ENCODE measurements around the gene TMEM141. TPM values are rescaled to one million over a fixed set of nuclear protein-coding genes. Genes with fewer than 3 reads are reported as not detected.

Gene TMEM141
- total and polyA plus RNA-seq, 5 donors from 2014 or later, result 20.7 to 39.3 (median 32.9) TPM

DNA sequence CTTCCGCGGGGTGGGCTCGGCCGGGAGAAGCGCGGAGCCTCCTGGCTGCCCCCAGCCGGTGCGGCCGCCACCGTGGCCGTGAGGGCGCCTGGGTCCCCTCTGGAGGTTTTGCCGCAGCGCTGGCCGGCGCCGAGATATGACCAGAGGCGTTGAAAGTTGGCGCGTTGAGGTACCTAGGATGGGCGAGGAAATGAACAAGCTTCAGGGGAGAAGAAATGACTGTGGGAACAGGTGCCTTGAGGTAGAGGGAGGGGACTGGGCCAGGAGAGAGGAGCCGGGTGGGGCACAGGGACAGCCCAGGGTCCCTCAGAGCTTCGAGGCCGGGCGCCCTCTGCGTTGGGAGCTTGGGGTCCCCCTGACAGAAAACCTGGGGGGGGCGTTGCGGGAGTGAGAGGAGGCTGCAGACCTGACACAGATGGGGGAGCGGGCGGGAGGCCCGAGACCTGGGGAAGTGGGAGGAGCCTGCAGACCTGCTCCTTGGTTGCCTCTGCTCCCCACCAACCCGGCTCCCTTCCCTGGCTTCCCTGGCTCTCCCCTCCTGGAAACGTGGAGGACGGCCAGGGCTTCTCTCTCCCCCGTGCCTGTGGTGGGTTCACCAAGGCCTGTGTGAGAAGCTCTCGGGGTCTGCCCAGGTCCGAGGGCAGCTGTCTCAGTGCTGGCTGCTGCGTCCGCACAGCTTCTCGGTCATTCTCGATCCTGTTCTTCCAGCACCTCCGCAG, 30.8 kb downstream of the TMEM141 start:
- DNase-seq, result no peak
- Mint-ChIP-seq H3K36me3 (peaks cover 2% of the 10 kb centered on the region), H3K27ac (no peak overlapping the region), H3K4me3 (no peak overlapping the region), H3K9me3 (no peaks in the 10 kb centered on the region), H3K27me3 (no peaks in the 10 kb centered on the region), H3K4me1 (peaks cover 0 to 11% (median 4%) of the 10 kb centered on the region in 4 donors)
- H3K4me1 ChIP-seq (ENCODE audit: control insufficient read depth, insufficient read depth, low read length, poor library complexity, severe bottlenecking), result no peaks in the 10 kb centered on the region
- H3K9me3 ChIP-seq (ENCODE audit: control insufficient read depth in 2 of 2, low read length in 2 of 2), result no peaks in the 10 kb centered on the region
- H3K27me3 ChIP-seq (ENCODE audit: control insufficient read depth, insufficient read depth, low read length), result no peaks in the 10 kb centered on the region
- peaks cover 9% of the 10 kb centered on the region for H3K36me3 ChIP-seq (ENCODE audit: control insufficient read depth, insufficient read depth, low read length)
- ATAC-seq (ENCODE audit: low read depth in 2 of 2), result no peak
- no peak overlapping the region for H3K4me3 ChIP-seq (ENCODE audit: low read depth, low read length)
- no peak overlapping the region for H3K27ac ChIP-seq (ENCODE audit: insufficient read depth, low read length, poor library complexity, severe bottlenecking)

DNA sequence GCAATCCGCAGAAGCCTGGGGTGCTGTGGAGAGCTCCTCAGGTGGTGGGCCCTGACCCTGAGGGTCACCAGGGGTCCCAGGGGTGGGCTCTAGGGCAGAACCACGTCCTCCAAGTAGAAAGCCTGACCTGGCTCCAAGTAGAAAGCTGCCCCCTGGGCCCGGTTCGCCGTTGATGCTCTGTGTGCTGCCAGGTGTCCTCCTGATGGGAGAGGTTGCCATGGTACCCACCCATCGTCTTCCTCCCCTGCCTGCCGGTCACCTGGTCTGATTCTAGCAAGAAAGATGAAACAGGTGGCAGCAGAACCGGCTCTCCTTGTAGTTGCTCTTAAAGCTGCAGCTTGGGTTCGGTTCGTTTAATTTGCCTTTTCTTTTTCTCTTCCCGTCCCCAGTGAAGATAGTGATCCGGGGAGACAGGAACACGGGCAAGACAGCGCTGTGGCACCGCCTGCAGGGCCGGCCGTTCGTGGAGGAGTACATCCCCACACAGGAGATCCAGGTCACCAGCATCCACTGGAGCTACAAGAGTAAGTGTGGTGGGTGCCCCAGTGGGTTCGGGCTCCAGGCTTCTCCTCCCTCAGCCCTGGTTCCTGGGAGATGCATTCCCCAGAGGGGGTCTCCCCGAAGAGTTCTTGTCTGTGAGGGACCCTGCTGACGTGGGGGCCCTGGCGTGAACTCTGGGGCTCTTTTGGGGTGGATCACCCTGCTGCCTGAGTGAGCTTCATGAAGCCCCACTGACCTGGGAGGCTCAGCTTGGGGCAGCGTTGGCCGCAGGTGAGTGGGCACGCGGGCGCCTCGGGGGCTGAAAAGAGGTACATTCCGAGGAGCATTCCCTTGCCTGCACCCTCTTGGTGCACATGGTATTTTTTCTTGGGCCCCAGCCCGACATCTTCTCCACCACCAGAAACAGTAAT, 32.2 kb downstream of the TMEM141 start:
- peaks cover 0 to 10% (median 4%) of the 10 kb centered on the region in 4 donors for H3K4me1 Mint-ChIP-seq

DNA sequence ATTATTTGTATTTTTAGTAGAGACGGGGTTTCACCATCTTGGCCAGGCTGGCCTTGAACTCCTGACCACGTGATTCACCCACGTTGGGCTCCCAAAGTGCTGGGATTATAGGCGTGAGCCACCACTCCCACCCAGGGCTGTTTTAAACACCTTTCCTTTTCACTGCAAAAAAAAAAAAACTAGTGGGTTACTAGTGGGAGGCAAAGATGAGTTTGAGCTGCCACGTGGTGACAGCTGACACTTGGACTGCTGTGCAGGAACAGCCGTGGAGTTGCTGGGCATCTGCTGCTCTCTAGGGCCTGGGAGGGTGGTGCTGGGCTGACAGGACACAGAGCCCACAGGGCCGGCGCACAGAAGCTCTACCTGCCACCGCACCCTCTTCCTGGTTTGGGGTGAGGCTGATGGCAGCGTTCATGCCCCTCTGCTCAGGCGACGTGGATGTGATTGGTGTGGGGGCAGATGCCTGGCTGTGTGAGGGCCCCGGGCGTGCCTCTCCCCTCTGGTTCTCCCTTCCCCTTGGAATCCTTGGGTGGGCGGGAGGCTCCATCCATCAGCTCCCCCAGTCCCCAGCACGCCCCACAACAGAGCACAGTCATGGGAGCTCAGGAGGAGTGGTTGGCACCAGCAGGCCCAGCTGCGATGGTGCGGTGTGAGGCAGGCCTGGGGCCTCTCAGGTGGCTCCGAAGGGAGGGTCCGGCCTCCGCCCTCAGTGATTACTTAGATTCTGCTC, 33.5 kb downstream of the TMEM141 start:
- no peak overlapping the region for H3K4me3 ChIP-seq (ENCODE audit: low read depth, low read length)
- H3K27ac Mint-ChIP-seq, result no peak overlapping the region
- H3K36me3 Mint-ChIP-seq, result peaks cover 5% of the 10 kb centered on the region

More for the DNA sequence above, 32.2 kb downstream of the TMEM141 start:
- Histone ChIP-seq H3K27me3 (ENCODE audit: control insufficient read depth, insufficient read depth, low read length) (no peaks in the 10 kb centered on the region), H3K4me3 (ENCODE audit: low read depth, low read length) (no peak overlapping the region), H3K9me3 (ENCODE audit: control insufficient read depth in 2 of 2, low read length in 2 of 2) (no peaks in the 10 kb centered on the region), H3K36me3 (ENCODE audit: control insufficient read depth, insufficient read depth, low read length) (peaks cover 9% of the 10 kb centered on the region), H3K27ac (ENCODE audit: insufficient read depth, low read length, poor library complexity, severe bottlenecking) (no peak overlapping the region), H3K4me1 (ENCODE audit: control insufficient read depth, insufficient read depth, low read length, poor library complexity, severe bottlenecking) (no peaks in the 10 kb centered on the region)
- Mint-ChIP-seq H3K27me3 (no peaks in the 10 kb centered on the region), H3K4me3 (no peak overlapping the region), H3K27ac (no peak overlapping the region), H3K36me3 (no peaks in the 10 kb centered on the region), H3K9me3 (no peaks in the 10 kb centered on the region)
- DNase-seq, result no peak
- ATAC-seq (ENCODE audit: low read depth in 2 of 2), result no peak

DNA sequence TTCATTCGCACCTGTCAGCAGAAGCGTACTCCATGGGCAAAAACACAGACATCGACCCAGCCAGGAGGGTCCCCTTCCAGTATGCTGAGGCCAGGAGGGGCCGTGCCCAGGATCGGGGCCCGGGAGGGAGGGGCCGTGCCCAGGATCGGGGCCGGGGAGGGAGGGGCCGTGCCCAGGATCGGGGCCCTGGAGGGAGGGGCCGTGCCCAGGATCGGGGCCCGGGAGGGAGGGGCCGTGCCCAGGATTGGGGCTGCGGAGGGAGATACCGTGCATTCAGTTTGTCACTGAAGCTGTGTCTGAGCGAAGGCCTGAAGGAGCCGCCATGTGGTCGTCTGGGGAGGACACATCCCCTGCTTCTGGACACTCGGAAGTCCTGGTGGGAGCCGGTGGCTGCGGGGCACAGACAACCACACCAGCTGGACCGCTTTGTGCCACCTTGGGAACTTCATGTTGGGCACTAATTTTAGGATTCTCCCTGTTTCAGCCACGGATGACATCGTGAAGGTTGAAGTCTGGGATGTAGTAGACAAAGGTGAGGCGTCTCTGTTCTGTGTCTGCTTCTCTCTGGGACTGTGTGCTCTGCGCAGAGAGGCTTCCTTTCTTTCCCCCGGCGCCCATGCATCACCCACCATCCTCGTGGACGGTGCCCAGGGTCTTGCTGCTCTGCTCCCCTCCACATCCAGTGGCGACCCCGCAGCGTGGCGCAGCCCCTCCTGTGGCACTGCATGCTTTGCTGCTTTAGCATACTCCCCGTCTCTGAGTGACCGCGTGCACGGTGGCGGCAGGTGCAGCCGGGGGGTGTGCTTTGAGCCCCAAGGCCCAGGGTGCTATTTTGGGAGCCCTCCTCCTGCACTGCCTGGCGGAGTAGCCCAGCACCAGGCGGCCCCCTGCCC, 34.4 kb downstream of the TMEM141 start:
- Histone ChIP-seq H3K27ac (ENCODE audit: insufficient read depth, low read length, poor library complexity, severe bottlenecking) (no peak overlapping the region), H3K27me3 (ENCODE audit: control insufficient read depth, insufficient read depth, low read length) (no peaks in the 10 kb centered on the region), H3K36me3 (ENCODE audit: control insufficient read depth, insufficient read depth, low read length) (peaks cover 17% of the 10 kb centered on the region), H3K4me3 (ENCODE audit: low read depth, low read length) (no peak overlapping the region), H3K4me1 (ENCODE audit: control insufficient read depth, insufficient read depth, low read length, poor library complexity, severe bottlenecking) (no peaks in the 10 kb centered on the region), H3K9me3 (ENCODE audit: control insufficient read depth in 2 of 2, low read length in 2 of 2) (no peaks in the 10 kb centered on the region)
- Mint-ChIP-seq H3K9me3 (no peaks in the 10 kb centered on the region), H3K27ac (no peak overlapping the region), H3K4me3 (no peak overlapping the region), H3K36me3 (peaks cover 5% of the 10 kb centered on the region), H3K27me3 (no peaks in the 10 kb centered on the region), H3K4me1 (peaks cover 0 to 6% (median 0%) of the 10 kb centered on the region in 4 donors)
- DNase-seq, result no peak
- ATAC-seq (ENCODE audit: low read depth in 2 of 2), result no peak

More for the DNA sequence above, 33.5 kb downstream of the TMEM141 start:
- H3K27me3 ChIP-seq (ENCODE audit: control insufficient read depth, insufficient read depth, low read length), result no peaks in the 10 kb centered on the region
- no peak for ATAC-seq (ENCODE audit: low read depth in 2 of 2)
- no peaks in the 10 kb centered on the region for H3K4me1 ChIP-seq (ENCODE audit: control insufficient read depth, insufficient read depth, low read length, poor library complexity, severe bottlenecking)
- H3K27ac ChIP-seq (ENCODE audit: insufficient read depth, low read length, poor library complexity, severe bottlenecking), result no peak overlapping the region
- peaks cover 13% of the 10 kb centered on the region for H3K36me3 ChIP-seq (ENCODE audit: control insufficient read depth, insufficient read depth, low read length)
- DNase-seq, result no peak
- Mint-ChIP-seq H3K9me3 (no peaks in the 10 kb centered on the region), H3K4me3 (no peak overlapping the region), H3K4me1 (peaks cover 0 to 8% (median under 1%) of the 10 kb centered on the region in 4 donors), H3K27me3 (no peaks in the 10 kb centered on the region)
- no peaks in the 10 kb centered on the region for H3K9me3 ChIP-seq (ENCODE audit: control insufficient read depth in 2 of 2, low read length in 2 of 2)

DNA sequence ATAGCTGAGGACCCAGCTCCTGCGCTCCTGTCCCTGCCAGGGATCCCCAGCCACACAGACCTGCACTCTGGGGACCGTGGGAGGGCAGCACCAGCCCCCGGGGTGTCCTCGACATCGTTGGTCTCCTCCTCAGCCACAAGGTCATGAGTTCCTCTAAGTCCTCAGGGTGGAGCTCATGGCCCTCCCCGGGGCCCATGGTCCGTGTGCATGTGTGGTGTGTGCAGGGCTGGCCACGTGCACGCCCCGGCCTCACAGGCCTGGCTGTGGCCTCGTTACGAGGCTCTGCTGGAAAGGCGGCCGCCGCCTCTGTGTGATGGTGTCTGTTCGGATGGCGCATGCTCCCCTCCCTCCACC, 35.0 kb downstream of the TMEM141 start:
- peaks cover 5% of the 10 kb centered on the region for H3K36me3 Mint-ChIP-seq
- H3K4me1 ChIP-seq (ENCODE audit: control insufficient read depth, insufficient read depth, low read length, poor library complexity, severe bottlenecking), result no peaks in the 10 kb centered on the region
- peaks cover 19% of the 10 kb centered on the region for H3K36me3 ChIP-seq (ENCODE audit: control insufficient read depth, insufficient read depth, low read length)
- no peaks in the 10 kb centered on the region for H3K27me3 ChIP-seq (ENCODE audit: control insufficient read depth, insufficient read depth, low read length)
- H3K9me3 Mint-ChIP-seq, result no peaks in the 10 kb centered on the region
- H3K4me3 Mint-ChIP-seq, result no peak overlapping the region
- no peak overlapping the region for H3K27ac Mint-ChIP-seq
- no peak overlapping the region for H3K27ac ChIP-seq (ENCODE audit: insufficient read depth, low read length, poor library complexity, severe bottlenecking)
- ATAC-seq (ENCODE audit: low read depth in 2 of 2) (no peak), DNase-seq (no peak)
- H3K27me3 Mint-ChIP-seq, result no peaks in the 10 kb centered on the region
- no peaks in the 10 kb centered on the region for H3K4me1 Mint-ChIP-seq
- no peak overlapping the region for H3K4me3 ChIP-seq (ENCODE audit: low read depth, low read length)
- no peaks in the 10 kb centered on the region for H3K9me3 ChIP-seq (ENCODE audit: control insufficient read depth in 2 of 2, low read length in 2 of 2)

DNA sequence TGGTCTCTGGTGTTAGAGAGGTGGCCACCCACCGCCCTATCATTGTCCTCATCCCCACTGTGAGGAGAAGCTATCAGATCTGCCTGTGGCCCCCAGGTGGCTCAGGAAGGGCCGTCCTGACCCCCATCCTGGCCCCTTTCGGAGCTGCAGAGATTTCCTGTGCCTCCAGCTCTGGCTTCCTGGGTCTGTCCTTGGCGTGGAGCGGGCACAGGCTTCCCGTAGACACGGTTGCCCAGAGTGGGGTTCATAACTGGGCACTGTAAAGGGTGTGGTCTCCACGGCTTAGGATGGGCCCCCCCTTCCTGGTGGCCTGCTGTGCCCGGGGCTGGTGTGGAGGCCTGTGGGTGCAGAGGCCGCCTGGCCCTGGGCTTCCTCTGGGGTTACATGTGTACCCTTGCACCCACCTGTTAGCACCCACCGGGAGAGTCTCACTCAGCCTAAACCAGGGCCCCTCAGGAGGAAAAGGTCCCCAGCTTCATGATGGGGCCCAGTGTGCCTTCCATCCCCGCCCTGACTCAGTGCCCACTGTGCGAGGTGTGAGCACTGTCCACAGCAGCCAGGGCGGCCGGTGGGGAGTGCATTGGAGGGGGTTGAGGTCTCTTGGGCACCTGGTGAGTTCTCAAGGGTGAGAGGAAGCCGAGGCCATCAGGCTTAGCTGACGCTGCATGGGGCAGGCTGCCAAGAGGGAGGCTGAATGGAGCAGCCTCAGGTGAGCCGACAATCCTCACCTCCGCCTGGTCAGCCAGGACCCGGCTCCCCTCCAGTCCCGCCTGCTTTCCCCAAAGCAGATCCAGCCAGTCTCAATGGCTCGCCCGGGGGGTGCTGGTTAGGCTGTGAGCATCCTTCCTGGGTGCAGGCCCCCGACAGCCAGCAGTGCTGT, 35.8 kb downstream of the TMEM141 start:
- peaks cover 21% of the 10 kb centered on the region for H3K36me3 ChIP-seq (ENCODE audit: control insufficient read depth, insufficient read depth, low read length)

More for the DNA sequence above, 35.8 kb downstream of the TMEM141 start:
- Mint-ChIP-seq H3K4me1 (no peaks in the 10 kb centered on the region), H3K27ac (no peak overlapping the region), H3K27me3 (no peaks in the 10 kb centered on the region), H3K9me3 (no peaks in the 10 kb centered on the region), H3K36me3 (peaks cover 5% of the 10 kb centered on the region), H3K4me3 (peak overlapping the region in 1 of 4 donors; percentile 32)
- Histone ChIP-seq H3K9me3 (ENCODE audit: control insufficient read depth in 2 of 2, low read length in 2 of 2) (no peaks in the 10 kb centered on the region), H3K27me3 (ENCODE audit: control insufficient read depth, insufficient read depth, low read length) (no peaks in the 10 kb centered on the region), H3K4me3 (ENCODE audit: low read depth, low read length) (no peak overlapping the region), H3K27ac (ENCODE audit: insufficient read depth, low read length, poor library complexity, severe bottlenecking) (no peak overlapping the region), H3K4me1 (ENCODE audit: control insufficient read depth, insufficient read depth, low read length, poor library complexity, severe bottlenecking) (no peaks in the 10 kb centered on the region)
- no peak for ATAC-seq (ENCODE audit: low read depth in 2 of 2)
- DNase-seq, result no peak

All from CD4-positive, CD25-positive, alpha-beta regulatory T cell (primary cell).